K562 (cell line): ENCODE measurements around the gene MED13L. TPM values are rescaled to one million over a fixed set of nuclear protein-coding genes. Genes with fewer than 3 reads are reported as not detected.

Source experiments
- ARID1B ChIP-seq: fragments of 450-650 bp; IDR thresholded peaks from 2 replicates; pipeline ENCODE4 v1.6.1; 2016; ENCODE audit warnings: antibody characterized with exemption, mild to moderate bottlenecking, inconsistent platforms
- DPF2 ChIP-seq: fragments of 450-650 bp; IDR thresholded peaks from 2 replicates; pipeline ENCODE4 v1.6.1; 2016
- MAFG ChIP-seq: fragments of 450-650 bp; conservative IDR thresholded peaks from 2 replicates; pipeline ENCODE4 v1.6.1; 2016; ENCODE audit warnings: missing genetic modification characterization, missing compliant biosample characterization
- MCM3 ChIP-seq: fragments of 450-650 bp; IDR thresholded peaks from 2 replicates; pipeline ENCODE4 v1.6.1; 2016
- NFE2 ChIP-seq: IDR thresholded peaks from 2 replicates; pipeline ENCODE4 v1.6.1; 2014; ENCODE audit warnings: antibody characterized with exemption, low read depth
- RHOXF2B ChIP-seq: fragments of 250-450 bp; sonication (Bioruptor Pico); conservative IDR thresholded peaks from 2 replicates; pipeline ENCODE4 v1.5.1; 2021
- SMARCA4 ChIP-seq: fragments of 450-650 bp; IDR thresholded peaks from 2 replicates; pipeline ENCODE4 v1.6.1; 2016
- SMARCE1 ChIP-seq: fragments of 450-650 bp; IDR thresholded peaks from 2 replicates; pipeline ENCODE4 v1.7.1; 2016; ENCODE audit warnings: mild to moderate bottlenecking
- TAF9B ChIP-seq: fragments of 450-650 bp; IDR thresholded peaks from 2 replicates; pipeline ENCODE4 v1.6.1; 2018; ENCODE audit warnings: mild to moderate bottlenecking; ENCODE audit not compliant: partially characterized antibody
- TAL1 ChIP-seq: fragments of 450-650 bp; IDR thresholded peaks from 2 replicates; pipeline ENCODE4 v1.6.1; 2016; ENCODE audit warnings: mild to moderate bottlenecking
- TSHZ1 ChIP-seq: fragments of 250-450 bp; sonication (Bioruptor Pico); IDR thresholded peaks from 2 replicates; pipeline ENCODE4 v1.4.0; 2020; ENCODE audit warnings: mild to moderate bottlenecking, moderate library complexity
- polyA plus RNA-seq, 8 experiments: library from polyadenylated mRNA; depleted of rRNA in 4 of 8; stranded (reverse) in 5 of 8; unstranded in 3 of 8; fragments of >200 nt; fragmentation: Nextera tagmentation in 2 of 8; fragmentation: Illumina TruSeq in 1 of 8; extraction: Ambion mirVana in 2 of 8; extraction: Trizol in 1 of 8; gene quantifications; 2 replicates each; pipeline versions ENCODE4 v1.2.1 to v1.2.3, GENCODE V29; 2011 to 2014; ENCODE audit warnings: inconsistent platforms in 1 of 8, missing spikeins in 1 of 8
- total RNA-seq, 7 experiments: library from RNA; depleted of rRNA in 6 of 7; stranded (reverse); fragments of >200 nt in 6 of 7; fragmentation: Illumina TruSeq in 2 of 7; extraction: Trizol in 2 of 7; gene quantifications; 2 replicates each; pipeline versions ENCODE4 v1.2.1 to v1.2.3, GENCODE V29; 2011 to 2021; ENCODE audit warnings: low replicate concordance in 1 of 7
- TF ChIP-seq, protein P1 (sequence below), 2 experiments: fragments of 450-650 bp in 1 of 2; sonication (generic) in 1 of 2; formaldehyde crosslinking in 1 of 2; IDR thresholded peaks in 1 of 2; conservative IDR thresholded peaks in 1 of 2; 2 replicates each; pipeline versions ENCODE4 v1.6.1 to v1.8.1; 2016 to 2023; ENCODE audit warnings: mild to moderate bottlenecking in 2 of 2, moderate library complexity in 2 of 2, inconsistent platforms in 1 of 2, missing genetic modification reagents in 1 of 2
- TF ChIP-seq, protein P2 (sequence below), 2 experiments: fragments of 450-650 bp; IDR thresholded peaks; 2 replicates each; pipeline ENCODE4 v1.6.1; 2016
- TF ChIP-seq, protein P3 (sequence below): fragments of 450-650 bp; conservative IDR thresholded peaks from 2 replicates; pipeline ENCODE4 v1.6.1; 2016; ENCODE audit warnings: missing genetic modification characterization, low read depth, mild to moderate bottlenecking, control low read depth, missing compliant biosample characterization
- TF ChIP-seq, protein P4 (sequence below): fragments of 450-650 bp; conservative IDR thresholded peaks from 2 replicates; pipeline ENCODE4 v1.6.1; 2016; ENCODE audit warnings: missing genetic modification characterization, low read depth, mild to moderate bottlenecking, missing compliant biosample characterization, moderate library complexity

MED13L gene
- total and polyA plus RNA-seq, 9 of the 15 experiments (the other 6 are each of a cell fraction or from before 2014, with no cell fraction given): 13.4 to 90.3 (median 36.9) TPM

DNA sequence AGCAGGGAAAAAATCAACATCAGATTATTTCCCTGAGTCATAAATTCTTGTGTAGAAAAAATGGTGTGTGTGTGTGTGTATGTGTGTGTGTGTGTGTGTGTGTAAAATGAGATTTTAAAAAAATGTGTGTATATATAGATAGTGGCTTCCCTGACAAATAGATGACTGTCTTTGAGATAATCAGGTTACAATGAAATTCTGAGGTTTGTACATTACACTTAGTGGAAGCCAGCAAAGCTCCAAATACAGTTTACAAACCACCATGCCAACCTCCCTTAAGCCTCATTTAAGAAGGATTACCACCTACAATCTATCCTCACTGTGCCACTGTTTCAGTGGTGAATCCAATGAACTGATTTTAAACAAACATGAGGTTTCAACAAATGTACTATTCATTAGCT, 93.8 kb downstream of the MED13L start (continued):
- TF ChIP-seq, protein P1, sequence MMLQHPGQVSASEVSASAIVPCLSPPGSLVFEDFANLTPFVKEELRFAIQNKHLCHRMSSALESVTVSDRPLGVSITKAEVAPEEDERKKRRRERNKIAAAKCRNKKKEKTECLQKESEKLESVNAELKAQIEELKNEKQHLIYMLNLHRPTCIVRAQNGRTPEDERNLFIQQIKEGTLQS (IDR thresholded peaks at IDR 0.05): 0 out of 2 replicates have a peak, but pooled peaks have one; percentile 13
- TF ChIP-seq, protein P1 (CRISPR knock-in tag; conservative IDR thresholded peaks at IDR 0.05): no peak
- TF ChIP-seq, protein P2, sequence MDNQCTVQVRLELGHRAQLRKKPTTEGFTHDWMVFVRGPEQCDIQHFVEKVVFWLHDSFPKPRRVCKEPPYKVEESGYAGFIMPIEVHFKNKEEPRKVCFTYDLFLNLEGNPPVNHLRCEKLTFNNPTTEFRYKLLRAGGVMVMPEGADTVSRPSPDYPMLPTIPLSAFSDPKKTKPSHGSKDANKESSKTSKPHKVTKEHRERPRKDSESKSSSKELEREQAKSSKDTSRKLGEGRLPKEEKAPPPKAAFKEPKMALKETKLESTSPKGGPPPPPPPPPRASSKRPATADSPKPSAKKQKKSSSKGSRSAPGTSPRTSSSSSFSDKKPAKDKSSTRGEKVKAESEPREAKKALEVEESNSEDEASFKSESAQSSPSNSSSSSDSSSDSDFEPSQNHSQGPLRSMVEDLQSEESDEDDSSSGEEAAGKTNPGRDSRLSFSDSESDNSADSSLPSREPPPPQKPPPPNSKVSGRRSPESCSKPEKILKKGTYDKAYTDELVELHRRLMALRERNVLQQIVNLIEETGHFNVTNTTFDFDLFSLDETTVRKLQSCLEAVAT (IDR thresholded peaks at IDR 0.05): no peak
- TF ChIP-seq SMARCA4 (0 out of 2 replicates have a peak, but pooled peaks have one; percentile 42), TAL1 (peak; percentile 35; the same call in 1 of the 2 replicates), ARID1B (peak; percentile 68), MAFG (tag) (no peak), TSHZ1 (CRISPR knock-in tag) (no peak), TAF9B (no peak), SMARCE1 (0 out of 2 replicates have a peak, but pooled peaks have one; percentile 38), DPF2 (peak; percentile 44; the same call in 1 of the 2 replicates), NFE2 (0 out of 2 replicates have a peak, but pooled peaks have one; percentile 10), RHOXF2B (CRISPR knock-in tag) (no peak), MCM3 (no peak)
- TF ChIP-seq, protein P3, sequence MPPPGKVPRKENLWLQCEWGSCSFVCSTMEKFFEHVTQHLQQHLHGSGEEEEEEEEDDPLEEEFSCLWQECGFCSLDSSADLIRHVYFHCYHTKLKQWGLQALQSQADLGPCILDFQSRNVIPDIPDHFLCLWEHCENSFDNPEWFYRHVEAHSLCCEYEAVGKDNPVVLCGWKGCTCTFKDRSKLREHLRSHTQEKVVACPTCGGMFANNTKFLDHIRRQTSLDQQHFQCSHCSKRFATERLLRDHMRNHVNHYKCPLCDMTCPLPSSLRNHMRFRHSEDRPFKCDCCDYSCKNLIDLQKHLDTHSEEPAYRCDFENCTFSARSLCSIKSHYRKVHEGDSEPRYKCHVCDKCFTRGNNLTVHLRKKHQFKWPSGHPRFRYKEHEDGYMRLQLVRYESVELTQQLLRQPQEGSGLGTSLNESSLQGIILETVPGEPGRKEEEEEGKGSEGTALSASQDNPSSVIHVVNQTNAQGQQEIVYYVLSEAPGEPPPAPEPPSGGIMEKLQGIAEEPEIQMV (tag): no peak
- TF ChIP-seq, protein P4, sequence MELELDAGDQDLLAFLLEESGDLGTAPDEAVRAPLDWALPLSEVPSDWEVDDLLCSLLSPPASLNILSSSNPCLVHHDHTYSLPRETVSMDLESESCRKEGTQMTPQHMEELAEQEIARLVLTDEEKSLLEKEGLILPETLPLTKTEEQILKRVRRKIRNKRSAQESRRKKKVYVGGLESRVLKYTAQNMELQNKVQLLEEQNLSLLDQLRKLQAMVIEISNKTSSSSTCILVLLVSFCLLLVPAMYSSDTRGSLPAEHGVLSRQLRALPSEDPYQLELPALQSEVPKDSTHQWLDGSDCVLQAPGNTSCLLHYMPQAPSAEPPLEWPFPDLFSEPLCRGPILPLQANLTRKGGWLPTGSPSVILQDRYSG (tag): no peak
